ENCODE results near the gene CETN2. TPM values are rescaled to one million over a fixed set of nuclear protein-coding genes. Genes with fewer than 3 reads are reported as not detected.

Gene CETN2
- total RNA-seq, 1 donor from 2014 or later: 9.8 TPM

Other genes with a start within 250 kb of the CETN2 start
- gene GABRQ, start 192.9 kb downstream of the CETN2 start, total RNA-seq: not detected in 2 replicates
- gene MAGEA3, start 132.0 kb downstream of the CETN2 start, total RNA-seq: not detected in 2 replicates
- gene CSAG2, start 121.5 kb downstream of the CETN2 start, total RNA-seq: 0.31 TPM in 1 of 2 replicates, not detected in the other
- not detected in 2 replicates for gene MAGEA2B, start 116.1 kb downstream of the CETN2 start, total RNA-seq
- not detected in 2 replicates for gene CSAG1, start 97.0 kb downstream of the CETN2 start, total RNA-seq
- not detected in 2 replicates for gene MAGEA12, start 97.0 kb downstream of the CETN2 start, total RNA-seq
- not detected in 2 replicates for gene MAGEA2, start 76.9 kb downstream of the CETN2 start, total RNA-seq
- gene CSAG3, start 71.5 kb downstream of the CETN2 start, total RNA-seq: 0.73 and 0.78 TPM in 2 replicates
- not detected in 2 replicates for gene MAGEA6, start 61.1 kb downstream of the CETN2 start, total RNA-seq
- gene NSDHL, start 306 bp upstream of the CETN2 start, total RNA-seq: 24.0 and 24.9 TPM in 2 replicates
- 0.54 and 0.73 TPM in 2 replicates for gene ZNF185, start 67.3 kb upstream of the CETN2 start, total RNA-seq
- gene PNMA5, start 163.4 kb upstream of the CETN2 start, total RNA-seq: not detected in 2 replicates
- 0.67 and 0.88 TPM in 2 replicates for gene PNMA3, start 225.7 kb upstream of the CETN2 start, total RNA-seq
- 0.56 and 0.73 TPM in 2 replicates for gene PNMA6A, start 241.7 kb upstream of the CETN2 start, total RNA-seq

Data from activated T-helper 1 cell treated with anti-CD3 and anti-CD28 coated beads, Interleukin-12 subunit alpha, Interleukin-12 subunit beta, Interleukin-2, Interleukin-4 antibody, amounts not matched to agents 30 ng/mL and 10 ng/mL and 1 ng/mL, durations not matched to agents 14 hours and 24 hours and 36 hours (primary cell).